ENCODE measurements around the gene TRAPPC2L.

DNA sequence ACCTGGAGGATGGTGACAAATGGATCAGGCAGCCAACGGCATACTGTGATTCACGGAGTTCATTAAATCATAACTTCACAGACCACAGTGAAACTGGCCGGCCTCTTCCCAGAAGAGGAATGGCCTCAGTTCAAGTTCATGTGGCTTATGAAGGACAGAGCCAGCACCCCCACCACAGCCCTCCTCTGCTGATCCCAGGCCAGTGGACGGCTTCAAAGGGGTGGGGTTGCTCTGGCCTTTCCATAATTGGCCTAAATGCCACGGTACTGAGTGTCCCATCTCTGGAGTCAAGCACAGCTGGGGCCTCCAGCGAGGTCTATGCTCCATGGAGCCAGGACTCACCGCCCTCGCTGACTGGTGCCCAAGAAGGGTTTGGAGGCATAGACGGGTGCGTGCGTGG lies 21.5 kb upstream of the TRAPPC2L start:
- TF ChIP-seq ZNF138 (CRISPR knock-in tag; conservative IDR thresholded peaks at IDR 0.05) = no peak
- no peak for TF ChIP-seq JUN (CRISPR knock-in tag; IDR thresholded peaks at IDR 0.05)
- TF ChIP-seq SP1 (CRISPR knock-in tag; conservative IDR thresholded peaks at IDR 0.05) = no peak
- TF ChIP-seq, protein P1, sequence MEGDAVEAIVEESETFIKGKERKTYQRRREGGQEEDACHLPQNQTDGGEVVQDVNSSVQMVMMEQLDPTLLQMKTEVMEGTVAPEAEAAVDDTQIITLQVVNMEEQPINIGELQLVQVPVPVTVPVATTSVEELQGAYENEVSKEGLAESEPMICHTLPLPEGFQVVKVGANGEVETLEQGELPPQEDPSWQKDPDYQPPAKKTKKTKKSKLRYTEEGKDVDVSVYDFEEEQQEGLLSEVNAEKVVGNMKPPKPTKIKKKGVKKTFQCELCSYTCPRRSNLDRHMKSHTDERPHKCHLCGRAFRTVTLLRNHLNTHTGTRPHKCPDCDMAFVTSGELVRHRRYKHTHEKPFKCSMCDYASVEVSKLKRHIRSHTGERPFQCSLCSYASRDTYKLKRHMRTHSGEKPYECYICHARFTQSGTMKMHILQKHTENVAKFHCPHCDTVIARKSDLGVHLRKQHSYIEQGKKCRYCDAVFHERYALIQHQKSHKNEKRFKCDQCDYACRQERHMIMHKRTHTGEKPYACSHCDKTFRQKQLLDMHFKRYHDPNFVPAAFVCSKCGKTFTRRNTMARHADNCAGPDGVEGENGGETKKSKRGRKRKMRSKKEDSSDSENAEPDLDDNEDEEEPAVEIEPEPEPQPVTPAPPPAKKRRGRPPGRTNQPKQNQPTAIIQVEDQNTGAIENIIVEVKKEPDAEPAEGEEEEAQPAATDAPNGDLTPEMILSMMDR (IDR thresholded peaks at IDR 0.05) = no peak
- no peak for TF ChIP-seq RELA (CRISPR knock-in tag; IDR thresholded peaks at IDR 0.05; ENCODE audit: borderline replicate concordance)
- no peak for TF ChIP-seq FOXJ3 (CRISPR knock-in tag; IDR thresholded peaks at IDR 0.05; ENCODE audit: borderline replicate concordance)
- TF ChIP-seq RORB (CRISPR knock-in tag; IDR thresholded peaks at IDR 0.05) = no peak
- no peak for TF ChIP-seq NFYB (CRISPR knock-in tag; conservative IDR thresholded peaks at IDR 0.05; ENCODE audit: low read depth)
- TF ChIP-seq, protein P2, sequence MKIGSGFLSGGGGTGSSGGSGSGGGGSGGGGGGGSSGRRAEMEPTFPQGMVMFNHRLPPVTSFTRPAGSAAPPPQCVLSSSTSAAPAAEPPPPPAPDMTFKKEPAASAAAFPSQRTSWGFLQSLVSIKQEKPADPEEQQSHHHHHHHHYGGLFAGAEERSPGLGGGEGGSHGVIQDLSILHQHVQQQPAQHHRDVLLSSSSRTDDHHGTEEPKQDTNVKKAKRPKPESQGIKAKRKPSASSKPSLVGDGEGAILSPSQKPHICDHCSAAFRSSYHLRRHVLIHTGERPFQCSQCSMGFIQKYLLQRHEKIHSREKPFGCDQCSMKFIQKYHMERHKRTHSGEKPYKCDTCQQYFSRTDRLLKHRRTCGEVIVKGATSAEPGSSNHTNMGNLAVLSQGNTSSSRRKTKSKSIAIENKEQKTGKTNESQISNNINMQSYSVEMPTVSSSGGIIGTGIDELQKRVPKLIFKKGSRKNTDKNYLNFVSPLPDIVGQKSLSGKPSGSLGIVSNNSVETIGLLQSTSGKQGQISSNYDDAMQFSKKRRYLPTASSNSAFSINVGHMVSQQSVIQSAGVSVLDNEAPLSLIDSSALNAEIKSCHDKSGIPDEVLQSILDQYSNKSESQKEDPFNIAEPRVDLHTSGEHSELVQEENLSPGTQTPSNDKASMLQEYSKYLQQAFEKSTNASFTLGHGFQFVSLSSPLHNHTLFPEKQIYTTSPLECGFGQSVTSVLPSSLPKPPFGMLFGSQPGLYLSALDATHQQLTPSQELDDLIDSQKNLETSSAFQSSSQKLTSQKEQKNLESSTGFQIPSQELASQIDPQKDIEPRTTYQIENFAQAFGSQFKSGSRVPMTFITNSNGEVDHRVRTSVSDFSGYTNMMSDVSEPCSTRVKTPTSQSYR (CRISPR knock-in tag; IDR thresholded peaks at IDR 0.05) = no peak
- no peak for TF ChIP-seq ZNF416 (CRISPR knock-in tag; IDR thresholded peaks at IDR 0.05)
- no peak for TF ChIP-seq CREB1 (CRISPR knock-in tag; IDR thresholded peaks at IDR 0.05)

Measured in WTC11 (cell line).